Inferior parietal cortex (tissue), 1 donor: ENCODE results near the gene GDAP1L1.
"Not testable (repeated sequence)": the region's sequence is repeated elsewhere in the genome, so short reads cannot be mapped to it uniquely, and the experiment has no call there.

Experiments
- DNase-seq: peaks from one replicate; pipeline ENCODE4 v3.0.0-alpha.2; 2016; ENCODE audit errors: extremely low spot score

The GDAP1L1 gene

GRCh38 chr20:44219791-44220190, 27.3 kb upstream of the GDAP1L1 start:
- no peak for DNase-seq

GRCh38 chr20:44221368-44221954, 25.6 kb upstream of the GDAP1L1 start:
- DNase-seq: no peak

GRCh38 chr20:44222027-44222426, 25.1 kb upstream of the GDAP1L1 start:
- DNase-seq: no peak

- DNase-seq: no peak
Measured at GRCh38 chr20:44222633-44223368, 24.3 kb upstream of the GDAP1L1 start.

- DNase-seq: no peak
Measured at GRCh38 chr20:44223721-44224120, 23.4 kb upstream of the GDAP1L1 start.

- no peak for DNase-seq
Measured at GRCh38 chr20:44224637-44225036, 22.5 kb upstream of the GDAP1L1 start.

GRCh38 chr20:44228465-44229258, 18.4 kb upstream of the GDAP1L1 start:
- no peak for DNase-seq

- no peak for DNase-seq
Measured at GRCh38 chr20:44231193-44231592, 15.9 kb upstream of the GDAP1L1 start.

- no peak for DNase-seq
Measured at GRCh38 chr20:44231713-44232468, 15.2 kb upstream of the GDAP1L1 start.

- DNase-seq: not testable (repeated sequence)
Measured at GRCh38 chr20:44232469-44232856, 14.6 kb upstream of the GDAP1L1 start.

- DNase-seq: no peak
Measured at GRCh38 chr20:44233436-44234016, 13.6 kb upstream of the GDAP1L1 start.

- no peak for DNase-seq
Measured at GRCh38 chr20:44234566-44235317, 12.4 kb upstream of the GDAP1L1 start.

GRCh38 chr20:44235702-44236101, 11.4 kb upstream of the GDAP1L1 start:
- no peak for DNase-seq

GRCh38 chr20:44236840-44237239, 10.3 kb upstream of the GDAP1L1 start:
- DNase-seq: not testable (repeated sequence)

- no peak for DNase-seq
Measured at GRCh38 chr20:44241796-44242195, 5.3 kb upstream of the GDAP1L1 start.

GRCh38 chr20:44245977-44246376, 1.1 kb upstream of the GDAP1L1 start:
- DNase-seq: no peak

GRCh38 chr20:44247586-44248409, 690 bp downstream of the GDAP1L1 start:
- DNase-seq: no peak

- peak; percentile 39 for DNase-seq
Measured at GRCh38 chr20:44248410-44248759, 1.3 kb downstream of the GDAP1L1 start.

- DNase-seq: no peak
Measured at GRCh38 chr20:44251284-44251683, 4.2 kb downstream of the GDAP1L1 start.

- no peak for DNase-seq
Measured at GRCh38 chr20:44253528-44253927, 6.4 kb downstream of the GDAP1L1 start.
